NCI-H2107 treated with DMSO at 0.1 percent for 48 hours (cell line): ENCODE results near the gene MMADHC.

Experiments
- DNase-seq: peaks from one replicate; lab custom pipeline; 2025; ENCODE audit not compliant: unreplicated experiment; lab: John Stamatoyannopoulos, UW

The MMADHC gene

DNA sequence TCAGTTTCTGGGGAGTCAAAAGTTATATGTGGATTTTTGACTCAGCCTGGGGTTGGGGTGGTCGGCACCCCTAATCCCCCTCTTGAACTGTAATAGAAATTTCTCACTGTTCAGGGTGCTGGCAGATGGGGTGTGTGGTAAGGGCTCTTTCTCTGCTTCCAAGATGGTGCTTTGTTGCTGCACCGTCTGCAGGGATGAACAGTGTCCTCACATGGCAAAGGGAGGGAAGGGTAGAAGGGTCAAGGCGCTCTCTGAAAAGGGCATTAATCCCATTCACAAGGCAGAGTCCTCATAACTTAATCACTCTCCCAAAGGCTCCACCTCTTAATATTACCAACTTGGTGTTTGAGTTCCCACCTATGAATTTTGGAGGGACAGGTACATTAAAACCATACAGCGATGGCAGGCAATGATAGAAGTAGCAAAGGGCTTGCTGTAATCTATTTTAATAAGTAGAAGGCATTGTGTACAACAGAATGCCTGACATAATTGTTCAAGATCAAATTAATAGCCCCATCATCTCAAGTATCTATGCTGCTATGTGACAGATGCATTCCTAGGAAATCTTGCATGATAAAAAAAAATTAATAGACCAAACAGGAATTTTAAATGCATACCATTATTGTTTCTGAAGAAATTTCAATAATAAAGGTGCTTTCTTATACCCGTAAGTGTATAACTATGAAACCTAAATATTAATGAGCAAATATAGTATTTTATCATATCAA, 28.1 kb downstream of the MMADHC start:
- DNase-seq = no peak

DNA sequence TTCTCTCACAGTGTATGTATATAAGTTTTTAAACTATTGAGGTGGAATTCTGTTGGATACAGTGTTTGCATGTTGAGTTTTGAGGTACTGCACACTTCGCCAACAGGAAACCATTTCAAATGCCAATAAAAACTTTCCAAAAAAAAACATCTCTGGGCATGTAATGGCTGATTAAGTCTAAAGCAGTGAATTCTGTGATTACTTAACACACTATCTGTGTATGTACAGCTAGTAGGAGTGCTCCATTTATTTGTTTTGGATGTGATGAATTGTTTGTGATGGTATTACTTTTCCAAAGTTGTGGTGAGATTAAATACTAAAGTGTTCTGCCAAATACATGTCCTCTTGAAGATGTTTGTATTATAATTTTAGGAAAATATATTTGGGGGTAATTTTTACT, 31.1 kb downstream of the MMADHC start:
- DNase-seq = no peak

DNA sequence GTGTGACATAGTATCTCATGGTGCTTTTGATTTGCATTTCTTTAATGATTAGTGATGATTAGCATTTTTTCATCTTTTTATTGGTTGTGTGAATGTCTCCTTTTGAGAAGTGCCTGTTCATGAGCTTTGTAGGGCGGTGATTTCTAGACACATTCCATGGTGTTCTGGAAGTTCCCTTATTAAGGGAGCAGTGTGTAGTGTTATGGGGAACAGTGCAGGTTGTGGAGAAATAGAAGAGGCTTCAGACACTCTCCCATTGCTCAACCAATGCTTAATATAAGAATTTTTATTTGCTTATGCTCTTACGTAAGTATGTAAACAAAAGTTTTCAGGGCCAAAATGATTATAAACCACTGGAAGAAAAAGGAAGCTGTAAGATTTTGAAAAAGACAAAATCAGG, 34.7 kb downstream of the MMADHC start:
- DNase-seq = no peak

DNA sequence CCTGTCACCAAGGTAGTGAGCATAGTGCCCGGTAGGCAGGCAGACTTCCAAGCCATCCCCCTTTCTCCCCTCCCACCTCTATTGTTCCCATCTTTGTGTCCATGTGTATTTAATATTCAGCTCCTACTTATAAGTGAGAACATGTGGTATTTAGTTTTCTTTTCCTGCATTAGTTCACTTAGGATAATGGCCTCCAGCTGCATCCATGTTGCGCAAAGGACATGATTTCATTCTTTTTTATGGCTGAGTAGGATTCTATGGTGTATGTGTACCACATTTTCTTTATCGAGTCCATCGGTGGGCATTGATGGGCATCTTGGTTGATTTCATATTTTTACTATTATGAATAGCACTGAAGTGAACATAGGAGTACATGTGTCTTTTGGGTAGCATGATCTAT, 35.3 kb downstream of the MMADHC start:
- DNase-seq = no peak

DNA sequence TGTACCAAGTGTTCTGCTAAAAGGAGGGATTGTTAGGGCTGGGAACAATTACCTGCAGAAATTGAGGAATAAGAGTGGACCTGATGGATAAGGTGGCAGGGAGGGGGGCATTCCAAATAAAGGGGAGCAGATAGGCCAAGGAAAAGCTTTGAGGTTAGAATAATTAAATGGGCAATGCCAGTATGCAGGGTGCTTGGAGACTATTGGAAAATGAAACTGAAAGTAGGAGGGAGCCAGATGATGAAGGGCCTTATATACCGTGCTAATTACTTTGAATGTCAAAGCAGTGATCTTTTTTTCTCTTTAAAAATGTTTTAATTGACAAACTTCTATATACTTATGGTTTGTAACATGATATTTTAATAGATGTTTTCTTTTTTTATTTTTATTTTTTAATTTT, 42.9 kb downstream of the MMADHC start:
- DNase-seq = no peak

DNA sequence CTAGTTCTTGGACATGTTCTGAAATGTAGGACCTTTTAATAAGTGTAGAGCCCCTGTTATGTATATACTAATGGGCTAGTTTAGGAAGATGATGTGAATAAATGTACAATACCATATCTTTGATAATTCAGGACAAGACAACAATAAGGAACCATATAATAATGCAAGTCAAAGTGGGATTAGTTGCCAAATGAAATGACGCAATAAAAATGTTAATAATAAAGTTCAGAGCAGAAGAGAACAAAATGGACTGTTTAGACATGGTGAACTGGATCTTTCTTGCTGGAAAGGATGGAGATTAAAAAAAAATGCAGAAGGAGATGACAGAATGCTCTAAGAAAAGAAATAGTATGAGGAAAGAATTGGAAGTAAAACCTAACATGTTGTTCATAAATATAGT, 43.7 kb downstream of the MMADHC start:
- no peak for DNase-seq

DNA sequence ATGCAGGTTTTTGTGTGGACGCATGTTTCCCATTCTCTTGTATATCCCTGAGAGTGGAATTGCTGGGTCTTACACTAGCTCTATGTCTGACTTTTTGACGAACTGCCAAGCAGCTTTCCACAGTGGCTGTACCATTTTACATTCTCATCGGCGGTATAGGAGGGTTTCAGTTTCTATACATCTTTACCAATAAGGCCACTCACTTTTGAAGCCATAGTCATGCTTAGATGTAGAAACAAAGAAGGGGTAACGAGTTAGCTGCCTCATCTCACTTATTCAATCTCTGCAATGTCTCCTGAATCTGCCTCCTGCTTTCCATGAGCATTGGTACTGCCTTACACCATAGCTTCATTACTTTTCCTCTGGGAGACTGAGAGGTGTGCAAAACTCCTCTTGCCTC, 47.4 kb downstream of the MMADHC start:
- DNase-seq = no peak

DNA sequence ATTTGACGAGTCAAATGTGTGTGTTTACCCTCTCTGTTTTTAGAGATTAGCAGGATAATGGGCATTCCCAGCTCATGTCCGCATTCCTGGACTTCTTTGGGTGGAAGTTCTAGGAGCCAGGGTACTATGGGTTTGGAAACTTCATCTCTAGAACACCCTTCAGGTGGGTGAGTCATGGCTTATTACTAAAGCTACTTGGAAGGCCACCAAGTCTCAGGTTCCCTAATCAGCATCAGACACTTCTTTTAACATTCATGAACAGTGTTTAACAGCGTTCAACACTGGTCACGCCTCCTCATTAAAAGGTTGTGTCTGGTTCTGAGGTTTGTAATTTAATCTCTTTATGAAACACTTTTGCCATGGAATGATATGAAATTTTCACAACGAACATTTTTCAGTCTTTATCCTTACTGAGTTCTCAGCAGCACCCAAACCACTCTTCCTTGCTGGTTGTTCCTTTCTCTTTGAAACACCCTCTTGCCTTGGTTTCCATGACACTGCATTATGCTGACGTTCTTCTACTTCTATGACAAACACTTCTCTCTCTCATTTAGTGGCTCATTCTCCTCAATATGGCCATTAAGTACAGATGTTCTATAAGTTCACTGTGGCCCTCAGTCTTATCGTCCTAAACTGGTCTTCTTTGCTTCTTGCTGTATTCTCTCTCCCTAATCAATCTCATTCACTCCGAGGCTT, 49.3 kb downstream of the MMADHC start:
- DNase-seq = peak; percentile 63

DNA sequence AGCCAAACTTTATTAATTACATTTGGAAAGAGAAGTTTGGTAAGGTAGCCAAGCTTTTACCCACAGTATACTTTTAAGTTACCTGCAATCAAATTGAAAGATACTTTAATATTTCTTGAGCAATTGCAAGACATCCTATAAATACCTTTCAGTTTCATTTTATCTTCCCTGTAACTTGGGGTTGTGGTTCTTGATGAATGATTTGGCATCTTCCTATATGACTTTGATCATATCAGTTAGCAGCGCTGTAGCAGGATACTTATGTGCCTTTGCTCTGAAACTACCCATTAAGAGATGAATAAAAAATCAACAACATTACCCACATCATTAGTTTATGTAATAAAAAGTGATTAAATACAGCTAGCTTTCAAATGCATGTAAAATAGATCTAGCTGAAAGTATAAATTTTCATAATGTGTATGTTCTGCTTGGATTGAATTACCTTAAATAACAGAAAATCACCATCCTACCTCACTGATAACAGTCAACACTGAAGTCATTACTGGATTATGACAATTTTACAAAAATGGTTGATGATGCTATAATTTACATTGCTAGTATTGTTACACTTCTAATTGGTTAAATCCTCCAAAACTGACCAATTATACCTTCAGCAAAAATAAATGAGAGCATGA, 50.4 kb downstream of the MMADHC start:
- no peak for DNase-seq

DNA sequence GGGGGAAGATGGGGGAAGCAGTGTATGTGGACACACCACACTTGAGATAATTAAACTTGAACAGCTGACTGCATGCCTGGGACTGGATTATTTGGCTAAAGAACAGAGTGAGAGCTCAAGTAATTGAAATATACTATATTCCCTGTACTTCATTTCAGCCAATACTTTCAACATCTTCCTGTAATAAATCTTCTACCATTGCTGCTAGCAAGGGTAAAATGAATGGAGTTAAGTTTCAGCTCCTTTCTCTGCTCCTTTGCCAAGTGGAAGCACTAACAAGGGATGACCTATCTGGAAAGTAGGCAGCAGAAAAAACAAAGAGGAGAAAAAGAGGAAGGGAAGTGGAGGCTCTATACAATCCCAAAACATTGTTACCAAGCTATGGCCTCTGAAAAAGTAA, 50.9 kb downstream of the MMADHC start:
- DNase-seq = no peak

DNA sequence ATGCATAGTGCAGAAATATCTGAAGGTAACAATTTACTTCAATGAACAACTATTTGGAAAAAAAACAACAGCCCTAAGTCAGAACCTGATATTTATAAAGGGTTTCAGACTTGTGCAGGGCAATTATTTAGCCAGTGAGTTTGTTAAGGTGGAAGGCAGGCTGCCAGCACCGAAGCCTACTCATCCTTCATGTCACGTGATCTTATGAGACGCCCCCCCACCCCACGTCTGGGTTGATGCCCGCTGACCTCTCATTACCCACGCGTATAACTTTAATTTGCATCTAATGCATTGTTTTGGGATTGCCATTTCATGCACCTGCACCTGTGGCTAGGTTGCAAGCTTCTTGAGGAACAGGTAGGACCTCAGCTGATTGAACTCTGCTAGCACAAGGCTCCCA, 52.9 kb downstream of the MMADHC start:
- no peak for DNase-seq

DNA sequence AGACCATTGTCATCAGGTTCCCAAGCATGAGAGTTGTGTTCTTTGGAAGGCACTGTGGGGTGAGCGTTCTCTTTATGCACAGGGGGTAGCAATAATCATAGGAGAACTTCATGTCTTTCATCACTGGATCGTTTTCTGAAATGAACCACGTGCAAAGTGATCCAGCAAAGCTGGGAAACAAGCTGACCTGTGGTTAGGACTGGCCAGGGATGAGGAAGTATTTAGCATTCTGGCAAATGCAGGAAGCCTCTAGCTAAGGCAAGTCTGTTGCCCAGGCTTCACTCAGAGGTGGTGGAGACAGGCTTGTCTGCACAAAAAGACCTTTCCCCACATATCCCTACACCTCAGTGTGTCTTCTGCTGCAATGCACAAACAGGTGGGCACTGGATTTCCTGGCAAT, 58.6 kb downstream of the MMADHC start:
- no peak for DNase-seq

DNA sequence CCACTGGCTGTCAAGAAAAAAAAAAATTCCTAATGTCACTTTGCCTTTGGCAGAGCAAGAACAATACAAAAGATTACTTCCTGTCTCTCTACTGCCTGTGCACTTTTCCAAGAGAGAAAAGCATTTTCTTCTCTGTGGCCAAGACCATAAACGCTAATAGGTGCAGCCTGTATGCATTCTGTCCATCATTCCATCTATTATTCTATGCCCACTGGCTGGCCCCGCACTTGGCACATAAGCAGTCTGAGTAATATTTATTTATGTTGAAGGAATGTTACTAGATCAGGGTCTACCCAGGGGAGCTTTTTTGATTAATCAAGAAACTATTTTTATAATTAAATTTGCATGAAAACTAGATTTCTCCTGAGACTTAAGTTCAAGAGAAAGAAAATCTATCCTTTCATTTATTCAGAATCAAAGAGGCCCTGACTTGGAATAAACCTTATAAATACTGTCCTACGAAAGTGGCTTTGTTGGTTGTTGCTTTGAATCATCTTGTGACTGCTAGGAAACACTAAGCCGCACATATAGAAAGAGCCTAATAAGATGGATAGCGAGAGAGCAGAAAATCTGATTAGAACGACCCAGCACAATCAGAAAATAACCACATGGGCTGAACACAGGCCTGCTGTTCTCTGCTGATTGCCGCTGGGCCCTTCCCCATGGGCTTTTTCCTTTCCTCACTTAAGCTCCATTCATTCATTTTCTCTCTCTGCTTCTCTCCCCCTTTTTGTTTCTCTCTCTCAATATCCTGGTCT, 59.4 kb downstream of the MMADHC start:
- DNase-seq = no peak

DNA sequence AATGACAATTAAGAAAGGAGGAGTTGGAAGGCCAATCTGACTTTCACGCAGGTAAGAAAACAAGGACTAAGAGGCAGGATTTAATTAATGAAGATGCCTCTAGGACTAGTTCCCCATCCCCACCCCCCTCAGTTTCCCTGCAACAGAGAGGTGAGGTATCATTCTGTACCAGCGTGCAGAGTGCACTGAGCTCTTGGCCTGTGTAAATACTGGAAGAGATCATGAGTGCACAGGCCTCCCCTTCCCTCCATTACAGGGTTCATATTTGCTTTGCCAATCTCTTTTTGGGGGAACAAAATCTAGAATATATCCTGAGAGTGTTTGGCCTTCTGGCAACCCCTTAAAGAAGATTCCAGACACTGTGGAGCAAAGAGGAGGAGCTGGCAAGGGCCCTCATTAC, 60.9 kb downstream of the MMADHC start:
- DNase-seq = no peak

DNA sequence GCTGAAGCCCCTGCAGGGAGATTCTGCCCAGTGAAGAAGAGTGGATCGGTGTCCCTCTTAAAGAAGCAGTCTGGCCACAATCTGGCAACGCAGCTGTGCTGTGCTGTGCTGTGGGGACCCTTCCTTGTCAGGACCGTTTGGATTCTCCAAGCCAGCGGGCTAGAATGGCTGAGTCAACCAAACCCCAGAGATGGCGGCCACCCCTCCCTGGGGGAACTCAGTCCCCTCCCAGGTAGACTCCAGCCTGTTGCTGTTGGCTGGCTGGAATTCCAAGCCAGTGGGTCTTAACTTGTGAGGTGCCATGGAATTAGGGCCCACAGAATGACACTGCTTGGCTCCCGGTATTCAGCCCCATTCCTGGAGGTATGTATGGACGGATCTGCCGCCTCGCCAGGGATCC, 62.3 kb downstream of the MMADHC start:
- DNase-seq = no peak
